ENCODE data around the gene AFAP1L2. TPM values are rescaled to one million over a fixed set of nuclear protein-coding genes. Genes with fewer than 3 reads are reported as not detected.
A peak's percentile ranks its signal among the peaks of the same experiment; 100 is the strongest.

The AFAP1L2 gene
- polyA plus RNA-seq, 3 donors: 0.01 to 0.43 TPM; not detected in 1

GRCh38 chr10:114402233-114402632 is 2.1 kb downstream of the AFAP1L2 start:
- H3K4me1 Mint-ChIP-seq: peaks cover 7% of the 10 kb centered on the region
- Histone ChIP-seq H3K4me2 (replicated peaks; ENCODE audit: extremely low read depth, low read length, poor library complexity, severe bottlenecking) (no peak overlapping the region), H3K27me3 (ENCODE audit: control insufficient read depth in 2 of 2, insufficient read depth in 2 of 2, low read length in 2 of 2) (peaks cover 36 to 53% of the 10 kb centered on the region in 2 donors), H4K20me1 (ENCODE audit: insufficient read depth, low read length) (no peaks in the 10 kb centered on the region), H3K36me3 (replicated peaks in 1 of 2; ENCODE audit: control insufficient read depth in 1 of 2, insufficient read depth in 2 of 2, low read length in 2 of 2) (no peaks in the 10 kb centered on the region), H3K9ac (ENCODE audit: insufficient read depth, low read length, poor library complexity, severe bottlenecking) (no peak overlapping the region), H3K79me2 (ENCODE audit: insufficient read depth, low read length) (no peaks in the 10 kb centered on the region), H3K27ac (ENCODE audit: low read depth in 1 of 2, low read length in 2 of 2) (no peak overlapping the region), H3K4me1 (ENCODE audit: control insufficient read depth in 1 of 2, insufficient read depth in 2 of 2, low read length in 2 of 2) (no peaks in the 10 kb centered on the region), H3K4me3 (replicated peaks in 1 of 3; ENCODE audit: low read depth in 2 of 3, low read length in 3 of 3) (no peak overlapping the region), H3K9me3 (replicated peaks in 1 of 2; ENCODE audit: control insufficient read depth in 1 of 2, insufficient read depth in 1 of 2, low read length in 2 of 2) (no peaks in the 10 kb centered on the region), H2AFZ (ENCODE audit: insufficient read depth, low read depth, low read length, poor library complexity, severe bottlenecking) (no peak overlapping the region)
- intact Hi-C loops (cut with micrococcal nuclease): no loop called here
- no CpG with 5 or more reads among the region's 2 CpGs for WGBS (ENCODE audit: insufficient coverage)
- peaks cover 46 to 62% (median 58%) of the 10 kb centered on the region in 3 donors for H3K27me3 Mint-ChIP-seq (ENCODE audit: low read depth in 3 of 3)
- no peaks in the 10 kb centered on the region for H3K36me3 Mint-ChIP-seq
- no peak for DNase-seq
- H3K27ac Mint-ChIP-seq: no peak overlapping the region
- H3K4me3 Mint-ChIP-seq: peak overlapping the region in 1 of 2 donors; percentile 75
- peaks cover 0 to 8% (median 2%) of the 10 kb centered on the region in 7 donors for H3K9me3 Mint-ChIP-seq
- TF ChIP-seq CTCF (IDR thresholded peaks at IDR 0.05): no peak

GRCh38 chr10:114401195-114401791 is 3.0 kb downstream of the AFAP1L2 start:
- peak overlapping the region in 1 of 2 donors; percentile 1 for H3K4me3 Mint-ChIP-seq
- WGBS (ENCODE audit: insufficient coverage): 83% methylated on average over 1 of the region's 7 CpGs
- no peak for DNase-seq
- Histone ChIP-seq H3K4me1 (ENCODE audit: control insufficient read depth in 1 of 2, insufficient read depth in 2 of 2, low read length in 2 of 2) (no peaks in the 10 kb centered on the region), H2AFZ (ENCODE audit: insufficient read depth, low read depth, low read length, poor library complexity, severe bottlenecking) (no peak overlapping the region), H3K27ac (ENCODE audit: low read depth in 1 of 2, low read length in 2 of 2) (no peak overlapping the region), H3K36me3 (replicated peaks in 1 of 2; ENCODE audit: control insufficient read depth in 1 of 2, insufficient read depth in 2 of 2, low read length in 2 of 2) (no peaks in the 10 kb centered on the region), H3K9ac (ENCODE audit: insufficient read depth, low read length, poor library complexity, severe bottlenecking) (no peak overlapping the region), H4K20me1 (ENCODE audit: insufficient read depth, low read length) (no peaks in the 10 kb centered on the region), H3K4me3 (replicated peaks in 1 of 3; ENCODE audit: low read depth in 2 of 3, low read length in 3 of 3) (no peak overlapping the region), H3K27me3 (ENCODE audit: control insufficient read depth in 2 of 2, insufficient read depth in 2 of 2, low read length in 2 of 2) (peaks cover 36 to 53% of the 10 kb centered on the region in 2 donors), H3K4me2 (replicated peaks; ENCODE audit: extremely low read depth, low read length, poor library complexity, severe bottlenecking) (no peak overlapping the region), H3K79me2 (ENCODE audit: insufficient read depth, low read length) (no peaks in the 10 kb centered on the region), H3K9me3 (replicated peaks in 1 of 2; ENCODE audit: control insufficient read depth in 1 of 2, insufficient read depth in 1 of 2, low read length in 2 of 2) (no peaks in the 10 kb centered on the region)
- no peaks in the 10 kb centered on the region for H3K36me3 Mint-ChIP-seq
- no peak overlapping the region for H3K27ac Mint-ChIP-seq
- peaks cover 0 to 8% (median 2%) of the 10 kb centered on the region in 7 donors for H3K9me3 Mint-ChIP-seq
- H3K27me3 Mint-ChIP-seq (ENCODE audit: low read depth in 3 of 3): peaks cover 46 to 62% (median 57%) of the 10 kb centered on the region in 3 donors
- TF ChIP-seq CTCF (IDR thresholded peaks at IDR 0.05): no peak
- H3K4me1 Mint-ChIP-seq: peaks cover 7% of the 10 kb centered on the region
- intact Hi-C loops (cut with micrococcal nuclease): no loop called here
